Activated CD8-positive, alpha-beta memory T cell treated with anti-CD3 and anti-CD28 coated beads, Interleukin-2, amount 50 U/mL, for 4 hours (primary cell): ENCODE results near the gene RET.
A peak's percentile ranks its signal among the peaks of the same experiment; 100 is the strongest.

Experiments
- DNase-seq: peaks from one replicate; pipeline ENCODE4 v3.0.0-alpha.2; 2020

Gene RET

DNA sequence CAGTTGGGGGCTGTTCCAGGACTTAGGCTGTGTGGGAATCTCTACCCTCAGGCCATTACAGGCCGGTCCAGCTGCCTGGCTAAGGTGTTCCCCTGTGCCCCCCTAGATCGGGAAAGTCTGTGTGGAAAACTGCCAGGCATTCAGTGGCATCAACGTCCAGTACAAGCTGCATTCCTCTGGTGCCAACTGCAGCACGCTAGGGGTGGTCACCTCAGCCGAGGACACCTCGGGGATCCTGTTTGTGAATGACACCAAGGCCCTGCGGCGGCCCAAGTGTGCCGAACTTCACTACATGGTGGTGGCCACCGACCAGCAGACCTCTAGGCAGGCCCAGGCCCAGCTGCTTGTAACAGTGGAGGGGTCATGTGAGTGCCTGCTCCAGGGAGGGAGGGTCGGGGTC, 34.2 kb downstream of the RET start:
- DNase-seq: no peak

DNA sequence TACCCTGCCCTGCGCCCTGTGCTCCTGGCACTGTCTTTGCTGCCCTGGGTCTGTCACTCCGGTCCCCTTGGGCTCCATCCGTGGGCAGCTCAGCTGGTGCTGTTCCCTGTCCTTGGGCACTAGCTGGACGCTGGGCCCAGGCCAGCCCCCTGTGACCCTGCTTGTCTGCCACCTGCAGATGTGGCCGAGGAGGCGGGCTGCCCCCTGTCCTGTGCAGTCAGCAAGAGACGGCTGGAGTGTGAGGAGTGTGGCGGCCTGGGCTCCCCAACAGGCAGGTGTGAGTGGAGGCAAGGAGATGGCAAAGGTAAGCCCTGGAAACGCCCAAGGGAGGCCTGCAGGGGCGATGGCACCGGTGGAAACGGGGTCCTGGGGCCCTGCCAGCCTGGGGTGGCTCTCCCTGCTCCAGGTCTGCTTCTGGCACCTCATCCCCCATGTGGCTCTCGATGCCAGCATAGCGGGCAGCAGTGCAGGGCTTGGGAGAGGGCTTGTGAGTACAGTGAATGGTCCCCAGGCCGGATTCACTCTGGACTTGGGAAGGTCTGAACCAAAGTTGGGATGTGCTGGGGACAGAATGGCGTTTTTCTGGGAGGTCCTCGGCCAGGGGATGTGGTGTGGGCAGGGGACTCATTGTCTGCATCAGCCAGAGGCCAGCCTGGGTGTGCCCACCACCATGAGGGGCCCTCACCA, 35.2 kb downstream of the RET start:
- DNase-seq: no peak

DNA sequence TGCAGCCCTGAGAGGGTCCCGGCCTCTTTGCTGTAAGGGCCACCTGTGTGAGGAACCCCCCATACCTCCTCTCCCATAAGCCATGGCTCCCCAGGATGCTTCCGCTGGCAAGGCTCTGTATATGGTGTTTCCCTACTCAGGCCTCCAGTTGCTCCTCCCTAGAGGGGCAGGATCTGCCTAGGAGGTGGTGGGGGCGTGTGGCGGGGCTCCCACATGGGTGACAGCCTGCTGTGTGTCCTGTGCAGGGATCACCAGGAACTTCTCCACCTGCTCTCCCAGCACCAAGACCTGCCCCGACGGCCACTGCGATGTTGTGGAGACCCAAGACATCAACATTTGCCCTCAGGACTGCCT, 35.7 kb downstream of the RET start:
- no peak for DNase-seq

DNA sequence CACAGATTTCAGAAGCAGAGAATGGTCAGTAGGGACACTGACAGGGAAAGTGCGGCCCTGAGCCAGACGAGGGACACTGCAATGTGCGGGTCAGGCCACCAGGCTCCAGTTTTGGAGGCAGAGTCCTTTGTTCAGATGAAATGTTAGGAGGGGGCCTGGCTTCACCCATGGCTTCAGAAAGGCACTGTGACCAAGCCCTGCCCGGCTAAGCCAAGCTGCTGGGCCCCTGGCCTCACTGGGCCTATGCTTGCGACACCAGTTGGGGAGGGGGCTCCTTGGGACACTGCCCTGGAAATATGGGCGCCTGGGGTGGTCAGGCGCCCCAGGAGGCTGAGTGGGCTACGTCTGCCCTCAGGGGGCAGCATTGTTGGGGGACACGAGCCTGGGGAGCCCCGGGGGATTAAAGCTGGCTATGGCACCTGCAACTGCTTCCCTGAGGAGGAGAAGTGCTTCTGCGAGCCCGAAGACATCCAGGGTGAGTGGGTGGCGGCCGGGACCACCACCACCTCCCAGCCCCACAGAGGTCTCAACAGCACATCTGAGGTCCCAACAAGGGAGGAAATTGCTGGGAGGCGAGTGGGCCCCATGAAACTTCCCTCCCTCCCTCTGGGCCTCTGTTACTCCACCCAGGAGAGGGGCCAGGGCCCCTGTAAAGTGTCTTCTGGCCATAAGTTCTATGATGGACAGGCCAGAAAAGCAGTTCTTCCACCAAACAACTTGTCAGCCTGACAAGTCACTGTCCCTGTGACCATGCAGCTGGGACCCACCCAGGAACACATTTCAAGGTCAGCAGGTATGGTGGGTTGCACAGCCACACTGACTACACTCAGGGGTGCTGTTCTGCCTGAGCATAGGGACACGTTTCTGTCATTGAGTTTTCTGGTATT, 36.6 kb downstream of the RET start:
- DNase-seq: no peak

DNA sequence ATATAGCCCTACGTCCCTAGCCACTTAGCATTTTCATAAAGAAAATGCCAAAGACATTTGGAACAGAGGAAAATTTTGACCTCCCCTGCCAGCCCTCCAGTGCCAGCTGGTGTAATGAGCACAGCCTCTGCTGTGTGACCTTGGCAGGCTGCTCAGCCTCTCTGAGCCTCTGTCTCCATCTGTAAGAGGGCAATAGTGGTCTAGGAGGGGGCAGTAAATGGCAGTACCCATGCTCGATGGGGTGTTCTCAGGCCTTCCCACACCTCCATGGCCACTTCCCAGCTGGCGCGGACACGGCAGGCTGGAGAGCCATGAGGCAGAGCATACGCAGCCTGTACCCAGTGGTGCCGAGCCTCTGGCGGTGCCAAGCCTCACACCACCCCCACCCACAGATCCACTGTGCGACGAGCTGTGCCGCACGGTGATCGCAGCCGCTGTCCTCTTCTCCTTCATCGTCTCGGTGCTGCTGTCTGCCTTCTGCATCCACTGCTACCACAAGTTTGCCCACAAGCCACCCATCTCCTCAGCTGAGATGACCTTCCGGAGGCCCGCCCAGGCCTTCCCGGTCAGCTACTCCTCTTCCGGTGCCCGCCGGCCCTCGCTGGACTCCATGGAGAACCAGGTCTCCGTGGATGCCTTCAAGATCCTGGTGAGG, 37.3 kb downstream of the RET start:
- DNase-seq: no peak

DNA sequence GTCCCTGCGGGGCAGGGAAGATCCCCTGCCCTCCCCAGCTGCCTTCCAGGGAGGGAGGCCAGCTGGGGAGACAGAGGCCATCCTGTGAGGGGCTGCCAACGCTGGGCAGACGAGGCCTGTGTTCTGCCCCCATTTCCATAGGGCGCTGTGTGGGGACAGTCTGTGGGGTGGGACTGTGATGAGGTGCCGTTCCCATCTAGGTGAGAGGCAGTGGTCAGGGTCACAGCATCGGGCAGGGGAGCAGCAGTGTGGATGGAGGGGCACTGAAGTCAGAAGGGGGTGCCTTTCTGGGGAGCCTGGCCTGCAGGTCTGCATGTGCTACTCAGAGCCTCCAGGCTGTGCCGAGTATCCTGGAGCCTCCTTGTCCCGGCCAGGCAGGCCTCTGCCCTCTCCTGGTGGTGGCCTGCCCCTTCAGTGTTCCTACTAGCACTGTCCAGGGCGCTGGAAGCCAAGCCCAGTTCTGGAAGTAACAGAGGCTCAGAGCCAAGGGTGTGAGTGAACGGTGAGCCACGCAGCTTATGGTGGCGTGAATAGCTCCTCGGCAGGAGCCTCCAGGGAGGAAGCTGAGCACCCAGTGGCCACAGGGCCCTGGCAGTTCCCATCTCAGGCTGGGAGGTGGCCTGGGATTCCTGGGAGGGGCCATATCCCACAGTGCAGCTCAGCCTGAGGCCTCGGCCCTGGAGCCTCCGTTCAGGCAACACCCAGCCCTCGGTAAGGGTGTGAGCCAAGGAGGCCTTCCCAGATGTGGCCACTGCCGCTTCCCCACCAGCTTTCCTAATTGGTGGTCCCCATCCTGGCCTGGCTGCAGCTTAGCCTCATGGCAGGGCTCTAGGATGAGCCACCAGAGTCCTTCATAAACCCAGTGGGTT, 38.1 kb downstream of the RET start:
- no peak for DNase-seq

DNA sequence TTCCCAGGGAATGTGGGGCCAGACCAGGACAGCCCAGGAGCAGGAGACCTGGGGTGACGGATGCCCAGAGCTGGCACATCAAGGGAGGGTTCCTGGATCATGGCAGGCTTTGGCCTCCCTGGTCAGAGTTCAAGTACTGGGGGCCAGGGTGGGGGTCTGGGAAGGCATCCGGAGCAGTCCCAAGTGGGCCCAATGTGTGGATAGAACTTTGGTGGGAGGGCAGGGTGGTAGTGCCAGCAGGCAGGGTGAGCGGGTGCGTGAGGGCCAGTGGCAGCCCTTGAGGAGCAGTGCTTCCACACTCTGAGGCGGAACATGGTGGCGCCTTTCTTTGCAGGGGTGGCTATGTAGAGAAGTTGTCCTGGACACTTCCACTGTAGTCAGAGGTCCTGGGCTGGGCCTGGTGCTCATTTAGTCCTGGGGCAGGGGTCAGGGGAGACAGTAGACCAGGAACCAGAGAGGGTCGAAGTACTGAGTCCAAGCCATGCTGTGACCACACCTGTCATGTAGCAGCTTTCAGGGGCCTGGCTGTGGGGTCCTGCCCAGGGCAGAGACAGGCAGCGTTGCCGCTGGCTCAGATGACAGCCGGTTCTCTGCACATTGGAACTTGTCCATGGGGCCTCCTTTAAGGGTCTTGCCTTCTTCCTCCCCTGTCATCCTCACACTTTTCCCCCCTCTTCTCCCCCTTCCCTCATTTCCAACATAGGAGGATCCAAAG, 39.2 kb downstream of the RET start:
- no peak for DNase-seq

DNA sequence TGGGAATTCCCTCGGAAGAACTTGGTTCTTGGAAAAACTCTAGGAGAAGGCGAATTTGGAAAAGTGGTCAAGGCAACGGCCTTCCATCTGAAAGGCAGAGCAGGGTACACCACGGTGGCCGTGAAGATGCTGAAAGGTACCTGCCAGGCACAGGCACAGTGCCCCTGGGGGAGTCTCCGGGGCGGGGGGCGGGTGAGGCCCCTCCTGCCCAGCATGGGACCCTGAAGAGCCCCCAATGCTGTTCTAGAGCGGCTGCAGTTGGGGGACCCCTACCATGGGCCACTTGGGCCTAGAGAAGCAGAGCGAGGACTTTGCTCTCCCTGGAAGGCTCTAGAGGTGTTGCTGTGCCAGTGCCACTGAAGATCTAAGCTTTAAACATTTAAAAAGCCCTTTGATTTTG, 39.7 kb downstream of the RET start:
- no peak for DNase-seq

DNA sequence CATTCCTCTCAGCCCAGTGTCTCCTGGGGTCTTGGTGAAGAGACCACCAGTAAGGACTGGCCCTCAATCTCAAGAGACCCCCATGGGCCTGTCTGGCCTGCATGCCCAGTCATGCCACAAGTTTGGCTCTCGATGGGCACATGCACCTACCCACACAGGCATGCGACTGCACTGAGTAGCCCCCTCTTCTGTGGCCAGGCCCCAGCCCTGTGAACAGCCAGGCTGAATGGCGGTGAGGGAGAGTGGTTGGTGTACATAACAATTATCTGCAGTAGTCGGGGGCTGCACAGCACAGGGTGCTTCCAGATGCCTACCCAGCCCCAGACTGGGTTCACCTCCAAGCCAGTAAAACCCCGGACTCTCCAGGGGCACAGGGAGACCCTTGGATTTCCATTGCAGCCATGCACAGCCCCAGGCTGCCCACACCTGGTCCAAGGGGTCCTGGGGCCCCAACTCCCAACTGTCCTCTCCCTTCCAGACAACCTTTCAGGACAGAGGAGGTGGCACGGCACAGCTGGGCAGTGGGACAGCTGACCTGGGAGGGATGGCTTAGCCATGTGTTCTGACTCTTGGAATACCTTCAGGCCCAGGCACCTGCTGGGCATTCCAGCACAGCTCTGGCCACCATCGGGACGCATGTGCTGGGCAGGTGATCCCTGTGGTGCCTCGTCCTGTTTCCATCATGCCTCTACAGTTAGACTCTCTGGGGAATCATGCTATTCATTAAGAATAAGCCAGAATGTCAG, 40.3 kb downstream of the RET start:
- DNase-seq: no peak

DNA sequence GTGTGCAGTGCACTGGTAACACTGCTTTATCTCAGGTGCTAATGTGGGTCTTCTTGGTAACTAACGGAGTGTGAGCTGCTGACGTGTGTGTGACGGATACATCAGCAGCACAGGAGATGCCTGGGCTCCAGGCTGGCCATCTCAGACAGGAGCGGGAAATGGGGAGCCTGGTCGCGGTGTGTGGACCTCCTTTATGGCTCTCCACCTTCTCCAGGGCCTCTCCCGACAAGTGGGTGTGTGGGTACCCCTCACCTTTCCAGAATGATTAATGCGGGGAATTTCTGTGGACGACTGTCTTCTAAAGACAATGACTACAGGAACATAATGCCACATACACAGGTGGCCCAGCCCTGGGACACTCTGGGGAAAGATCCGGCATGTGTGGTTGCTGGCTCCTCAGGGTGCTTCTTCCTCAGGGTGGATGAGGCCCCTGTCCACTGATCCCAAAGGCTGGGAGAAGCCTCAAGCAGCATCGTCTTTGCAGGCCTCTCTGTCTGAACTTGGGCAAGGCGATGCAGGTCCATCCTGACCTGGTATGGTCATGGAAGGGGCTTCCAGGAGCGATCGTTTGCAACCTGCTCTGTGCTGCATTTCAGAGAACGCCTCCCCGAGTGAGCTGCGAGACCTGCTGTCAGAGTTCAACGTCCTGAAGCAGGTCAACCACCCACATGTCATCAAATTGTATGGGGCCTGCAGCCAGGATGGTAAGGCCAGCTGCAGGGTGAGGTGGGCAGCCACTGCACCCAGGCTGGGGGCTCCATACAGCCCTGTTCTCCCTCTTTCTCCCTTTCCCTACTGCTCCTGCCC, 41.1 kb downstream of the RET start:
- DNase-seq: no peak

DNA sequence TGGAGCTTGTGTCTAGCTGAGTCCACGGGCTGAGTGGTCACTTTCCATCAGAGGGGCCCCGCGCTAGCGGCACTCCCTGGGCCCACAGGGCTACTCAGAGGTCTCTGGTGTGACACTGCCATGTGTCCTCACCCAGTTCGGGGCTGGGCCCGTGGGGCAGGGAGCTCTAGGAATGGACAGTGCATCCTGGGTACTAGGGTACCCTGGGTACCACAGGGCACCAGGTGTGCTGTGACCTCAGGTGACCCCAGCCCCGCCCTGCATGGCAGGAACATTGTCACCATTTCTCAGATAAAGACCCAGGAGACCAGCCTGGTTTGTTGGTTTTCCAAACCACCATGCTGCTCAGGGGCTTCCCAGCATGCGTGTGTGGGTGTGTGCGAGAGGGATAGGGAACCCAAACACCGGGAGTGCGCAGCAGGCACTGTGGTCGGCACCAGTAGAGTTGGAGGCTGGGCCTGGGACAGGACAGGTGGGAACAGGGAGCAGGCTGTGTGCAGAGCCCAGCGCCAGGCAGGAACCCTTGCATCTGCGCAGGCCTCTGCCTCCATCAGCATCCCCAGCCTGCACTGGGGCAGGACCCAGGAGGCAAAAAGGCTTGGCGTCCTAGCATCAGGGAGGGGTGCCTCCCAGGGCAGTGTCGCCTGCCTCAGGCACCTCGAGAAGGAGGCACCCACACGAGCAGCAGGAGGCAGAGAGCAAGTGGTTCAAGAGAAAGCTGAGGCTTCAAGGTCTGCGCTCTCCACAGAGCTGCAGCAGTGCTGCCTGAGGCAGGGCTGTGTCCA, 42.0 kb downstream of the RET start:
- no peak for DNase-seq

DNA sequence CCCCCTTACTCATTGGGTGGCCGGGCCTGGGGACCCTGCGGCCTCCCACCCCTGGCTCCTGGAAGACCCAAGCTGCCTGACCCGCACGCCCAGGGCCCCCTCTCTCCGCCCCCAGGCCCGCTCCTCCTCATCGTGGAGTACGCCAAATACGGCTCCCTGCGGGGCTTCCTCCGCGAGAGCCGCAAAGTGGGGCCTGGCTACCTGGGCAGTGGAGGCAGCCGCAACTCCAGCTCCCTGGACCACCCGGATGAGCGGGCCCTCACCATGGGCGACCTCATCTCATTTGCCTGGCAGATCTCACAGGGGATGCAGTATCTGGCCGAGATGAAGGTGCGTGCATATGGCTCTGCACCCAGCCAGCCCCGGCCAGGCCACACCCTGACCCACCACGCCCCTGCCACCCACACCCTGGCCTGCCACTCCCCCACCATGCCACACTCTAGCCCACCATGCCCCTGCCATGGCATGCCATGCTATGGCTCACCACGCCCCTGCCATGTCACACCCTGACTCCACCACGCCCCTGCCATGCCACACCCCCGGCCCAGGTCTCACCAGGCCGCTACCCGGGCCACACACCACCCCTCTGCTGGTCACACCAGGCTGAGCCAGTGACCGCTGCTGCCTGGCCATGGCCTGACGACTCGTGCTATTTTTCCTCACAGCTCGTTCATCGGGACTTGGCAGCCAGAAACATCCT, 42.7 kb downstream of the RET start:
- DNase-seq: no peak

DNA sequence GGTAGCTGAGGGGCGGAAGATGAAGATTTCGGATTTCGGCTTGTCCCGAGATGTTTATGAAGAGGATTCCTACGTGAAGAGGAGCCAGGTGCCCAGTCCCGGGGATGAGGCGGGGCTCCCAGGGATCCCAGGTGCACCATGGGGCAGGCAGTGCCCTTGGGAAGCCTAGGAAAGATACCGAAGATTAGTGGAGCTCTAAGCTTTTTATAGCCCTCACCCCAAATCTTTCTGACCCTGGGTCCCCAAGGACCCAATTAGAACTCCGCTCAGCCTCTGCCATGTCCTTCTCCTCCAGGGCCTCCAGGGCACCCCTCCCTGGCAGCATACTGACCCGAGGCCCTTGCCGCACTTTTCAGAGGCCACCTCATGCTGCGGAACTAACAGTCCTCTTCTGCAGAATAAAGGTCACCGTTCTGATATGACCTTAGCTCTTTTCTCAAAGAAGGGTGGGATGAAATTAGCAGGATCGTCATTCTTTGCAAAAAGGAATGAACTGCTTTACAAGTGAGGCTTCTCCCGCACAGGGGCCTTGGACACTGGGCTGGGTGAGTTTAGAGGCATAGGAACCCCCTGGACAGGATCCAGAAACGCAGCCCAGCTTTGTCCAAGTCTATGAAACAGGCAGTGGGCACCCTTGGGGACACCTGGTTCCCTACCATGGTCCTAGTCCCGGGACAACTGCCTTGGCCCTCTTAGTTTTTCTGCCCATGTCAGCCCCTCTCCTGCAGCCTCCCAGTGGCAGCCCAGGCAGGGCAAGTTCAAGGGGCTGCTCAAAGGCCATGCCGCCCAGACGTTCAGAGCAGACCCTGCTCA, 43.5 kb downstream of the RET start:
- DNase-seq: no peak

DNA sequence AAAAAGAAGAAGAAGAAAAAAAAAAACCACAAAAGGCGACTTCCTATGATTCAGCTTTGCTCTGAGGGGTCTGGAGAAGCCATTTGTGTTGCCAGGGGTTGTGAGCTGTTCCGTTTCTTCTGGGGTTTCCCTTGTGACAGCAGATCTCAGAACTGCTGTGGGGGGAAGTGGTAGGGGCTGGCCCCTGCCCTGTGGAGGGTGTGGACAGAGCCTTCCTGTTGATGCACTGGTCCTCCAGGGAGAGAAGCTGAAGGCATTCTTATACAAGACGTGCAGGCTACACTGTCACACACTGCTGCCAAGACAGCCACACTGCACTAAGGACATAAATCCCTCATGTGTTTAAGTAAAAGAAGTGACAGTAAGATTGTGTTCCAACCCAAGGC, 44.1 kb downstream of the RET start:
- peak; percentile 41 for DNase-seq

DNA sequence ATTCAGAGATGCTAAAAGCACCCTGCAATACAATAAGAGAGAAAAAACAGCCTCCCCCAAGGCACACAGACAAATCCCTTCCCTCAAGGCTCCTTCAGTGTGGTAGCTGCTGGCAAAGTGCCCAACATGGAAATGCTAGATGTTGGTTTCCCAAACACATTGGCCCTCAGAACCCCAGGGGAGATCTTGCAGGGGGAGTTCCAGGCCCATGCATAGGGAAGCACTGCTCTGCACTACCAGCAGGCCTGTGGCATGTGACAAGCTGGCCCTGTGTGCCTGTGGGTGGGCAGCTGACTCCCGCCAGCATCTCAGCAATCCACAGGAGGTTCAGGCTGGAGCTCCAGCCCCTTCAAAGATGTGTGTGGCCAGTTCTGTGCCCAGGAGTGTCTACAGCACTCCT, 44.6 kb downstream of the RET start:
- no peak for DNase-seq

DNA sequence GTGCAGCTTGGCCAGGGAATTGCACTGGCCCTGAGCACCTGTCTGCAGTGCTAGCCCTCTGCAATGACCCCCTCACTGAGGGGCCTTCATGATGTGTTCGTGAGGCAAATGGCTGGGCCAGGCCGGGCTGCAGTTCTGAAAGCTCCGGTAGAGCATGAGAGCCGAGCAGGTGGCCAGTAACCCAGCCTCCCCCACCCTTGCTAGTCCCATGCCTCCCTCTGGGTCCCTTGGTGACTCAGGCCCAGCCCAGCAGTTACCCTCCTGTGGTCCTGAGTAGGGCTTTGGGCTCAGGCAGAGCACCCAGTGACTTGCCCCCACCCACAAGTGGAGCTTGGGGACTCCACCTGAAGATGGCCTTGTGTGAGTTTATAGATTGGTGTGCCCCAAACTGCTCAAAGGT, 45.2 kb downstream of the RET start:
- DNase-seq: no peak

DNA sequence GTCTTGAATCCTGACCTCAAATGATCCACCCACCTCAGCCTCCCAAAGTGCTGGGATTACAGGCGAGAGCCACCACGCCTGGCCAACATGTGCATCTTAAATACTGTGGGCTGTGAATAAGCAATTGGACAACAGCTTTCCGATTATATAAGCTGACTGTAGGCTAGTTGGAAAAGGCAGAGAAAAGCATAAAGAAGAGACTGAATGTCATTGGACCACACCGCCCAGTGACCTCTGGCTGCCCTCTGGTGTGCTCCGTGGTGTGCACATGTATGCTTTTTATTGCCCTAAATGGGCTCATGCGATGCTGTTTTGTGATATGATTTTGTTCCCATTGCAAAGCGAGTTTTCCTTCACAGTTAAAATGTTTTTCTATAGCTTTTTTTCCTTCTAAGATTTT, 46.0 kb downstream of the RET start:
- no peak for DNase-seq

DNA sequence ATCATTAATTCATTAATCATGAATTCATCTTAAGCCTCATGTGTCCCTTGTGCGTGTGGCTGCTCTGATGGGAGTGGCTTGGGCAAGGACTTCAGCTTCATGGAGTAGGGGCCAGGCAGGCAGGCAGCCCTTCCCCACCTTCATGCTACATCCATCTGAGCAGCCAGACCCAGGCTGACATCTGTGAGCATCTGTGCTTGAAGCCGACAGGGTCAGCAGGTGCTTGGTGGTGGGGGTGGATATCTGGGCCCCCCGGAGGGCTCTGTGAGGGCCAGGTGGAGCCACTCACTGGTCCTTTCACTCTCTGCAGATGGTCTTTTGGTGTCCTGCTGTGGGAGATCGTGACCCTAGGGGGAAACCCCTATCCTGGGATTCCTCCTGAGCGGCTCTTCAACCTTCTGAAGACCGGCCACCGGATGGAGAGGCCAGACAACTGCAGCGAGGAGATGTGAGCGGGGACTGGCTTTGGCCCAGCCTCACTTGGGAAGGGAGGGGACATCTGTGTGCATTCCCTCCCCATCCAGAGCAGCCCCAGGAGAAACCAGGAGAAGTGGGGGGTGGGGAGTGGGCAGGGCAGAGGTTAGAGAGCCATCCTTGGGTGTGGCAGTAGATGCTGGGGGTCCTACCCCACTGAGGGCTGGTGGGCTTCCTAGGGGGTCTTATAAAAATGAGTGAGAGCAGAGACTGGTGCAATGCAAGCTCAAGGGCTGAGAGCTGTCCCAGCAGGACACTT, 46.7 kb downstream of the RET start:
- no peak for DNase-seq
